Adrenal gland (tissue), 5 donors: ENCODE results near the gene C1RL.

Experiments used
- CTCF ChIP-seq, 6 experiments: fragments of 450-650 bp in 4 of 6; fragments of 200-600 bp in 2 of 6; sonication (generic) in 1 of 6; IDR thresholded peaks; 1 replicate in 5 of 6; 2 replicates in 1 of 6; pipeline versions ENCODE4 v1.5.1 to v1.8.0; 2016 to 2021; ENCODE audit warnings: antibody characterized with exemption in 6 of 6, mild to moderate bottlenecking in 2 of 6, moderate library complexity in 1 of 6
- POLR2A ChIP-seq, 2 donors: fragments of 450-650 bp; IDR thresholded peaks; one replicate each; pipeline ENCODE4 v1.6.1; 2017; ENCODE audit warnings: antibody characterized with exemption in 2 of 2, mild to moderate bottlenecking in 2 of 2, moderate library complexity in 1 of 2
- donor health status: DM: no; HTN: no; CAD: no.

GRCh38 chr12:7134396-7135166 is 25.6 kb upstream of the C1RL start:
- TF ChIP-seq CTCF (IDR thresholded peaks at IDR 0.05), result no peak
- TF ChIP-seq POLR2A (IDR thresholded peaks at IDR 0.05), result no peak
